Measurements from ENCODE around the gene HSDL1. TPM values are rescaled to one million over a fixed set of nuclear protein-coding genes. Genes with fewer than 3 reads are reported as not detected.

The HSDL1 gene
- total RNA-seq, 4 donors from 2014 or later = 5.0 to 9.7 (median 8.6) TPM

DNA sequence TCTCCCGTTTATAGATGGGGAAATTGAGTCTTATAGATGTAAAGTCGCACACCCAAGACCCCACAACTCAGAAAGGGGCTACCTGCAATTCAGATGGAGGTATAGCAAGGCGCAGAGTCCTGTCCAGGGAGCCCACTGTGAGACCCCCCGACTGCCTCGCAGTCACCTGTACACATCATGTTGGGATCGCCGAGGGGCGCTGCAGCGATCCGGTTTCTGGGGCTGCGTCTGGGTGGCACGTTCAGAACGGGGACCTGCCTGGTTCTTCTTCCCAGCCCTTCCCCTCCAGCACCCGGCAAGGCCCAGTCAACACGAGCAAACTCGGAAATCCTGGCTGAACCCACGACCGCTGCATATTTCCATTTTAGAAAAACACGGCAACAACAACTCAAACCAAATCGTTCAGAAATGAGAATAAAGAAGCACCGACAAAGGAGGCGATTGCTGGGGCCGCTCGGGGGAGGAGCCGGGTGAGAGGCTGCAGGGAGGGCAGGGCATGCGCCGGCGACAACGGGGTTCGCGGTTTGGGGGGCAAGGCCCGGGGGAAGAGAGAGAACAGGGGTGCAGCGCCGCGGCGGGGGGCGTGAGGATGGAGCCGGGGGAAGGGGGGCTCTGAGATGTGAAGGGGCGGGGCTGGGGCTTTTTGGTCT is 643 bp downstream of the HSDL1 start:
- 0 to 1% methylated on average over 9 to 18 of the region's 39 CpGs for WGBS, 2 donors
- no peak for TF ChIP-seq POLR2A (IDR thresholded peaks at IDR 0.05)
- TF ChIP-seq, protein P1, sequence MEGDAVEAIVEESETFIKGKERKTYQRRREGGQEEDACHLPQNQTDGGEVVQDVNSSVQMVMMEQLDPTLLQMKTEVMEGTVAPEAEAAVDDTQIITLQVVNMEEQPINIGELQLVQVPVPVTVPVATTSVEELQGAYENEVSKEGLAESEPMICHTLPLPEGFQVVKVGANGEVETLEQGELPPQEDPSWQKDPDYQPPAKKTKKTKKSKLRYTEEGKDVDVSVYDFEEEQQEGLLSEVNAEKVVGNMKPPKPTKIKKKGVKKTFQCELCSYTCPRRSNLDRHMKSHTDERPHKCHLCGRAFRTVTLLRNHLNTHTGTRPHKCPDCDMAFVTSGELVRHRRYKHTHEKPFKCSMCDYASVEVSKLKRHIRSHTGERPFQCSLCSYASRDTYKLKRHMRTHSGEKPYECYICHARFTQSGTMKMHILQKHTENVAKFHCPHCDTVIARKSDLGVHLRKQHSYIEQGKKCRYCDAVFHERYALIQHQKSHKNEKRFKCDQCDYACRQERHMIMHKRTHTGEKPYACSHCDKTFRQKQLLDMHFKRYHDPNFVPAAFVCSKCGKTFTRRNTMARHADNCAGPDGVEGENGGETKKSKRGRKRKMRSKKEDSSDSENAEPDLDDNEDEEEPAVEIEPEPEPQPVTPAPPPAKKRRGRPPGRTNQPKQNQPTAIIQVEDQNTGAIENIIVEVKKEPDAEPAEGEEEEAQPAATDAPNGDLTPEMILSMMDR (IDR thresholded peaks at IDR 0.05) = no peak

DNA sequence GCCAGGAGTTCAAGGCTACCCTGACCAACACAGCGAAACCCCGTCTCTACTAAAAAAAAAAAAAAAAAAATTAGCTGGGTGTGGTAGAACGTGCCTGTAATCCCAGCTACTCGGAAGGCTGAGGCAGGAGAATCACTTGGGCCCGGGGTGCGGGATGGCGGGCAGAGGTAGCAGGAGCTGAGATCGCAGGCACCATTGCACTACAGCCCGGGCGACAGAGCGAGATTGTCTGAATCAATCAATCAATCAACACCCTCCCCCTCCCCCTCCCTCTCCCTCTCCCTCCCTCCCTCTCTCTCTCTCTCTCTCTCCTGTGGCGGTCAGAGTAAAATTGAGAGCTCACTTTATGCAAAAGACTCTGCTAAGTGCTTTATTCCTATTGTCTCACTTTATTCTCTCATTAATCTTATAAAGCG is 1.2 kb downstream of the HSDL1 start:
- Histone ChIP-seq H3K27ac (peak overlapping the region in 2 of 4 donors; percentile 90 to 92), H3K4me1 (peaks cover 0 to 23% (median 14%) of the 10 kb centered on the region in 3 donors)

More for the DNA sequence above, 643 bp downstream of the HSDL1 start:
- H3K27me3 ChIP-seq = peaks cover 0 to 5% (median 0%) of the 10 kb centered on the region in 4 donors
- intact Hi-C loops (cut with DNase I) = no loop called here
- H3K36me3 ChIP-seq = no peaks in the 10 kb centered on the region
- peaks cover 0 to 23% (median 14%) of the 10 kb centered on the region in 3 donors for H3K4me1 ChIP-seq
- peak overlapping the region; percentile 73 to 100 (median 82) for H3K4me3 ChIP-seq
- H3K9me3 ChIP-seq = no peaks in the 10 kb centered on the region
- H3K27ac ChIP-seq = peak overlapping the region; percentile 76 to 92 (median 85)
- no peak for DNase-seq

DNA sequence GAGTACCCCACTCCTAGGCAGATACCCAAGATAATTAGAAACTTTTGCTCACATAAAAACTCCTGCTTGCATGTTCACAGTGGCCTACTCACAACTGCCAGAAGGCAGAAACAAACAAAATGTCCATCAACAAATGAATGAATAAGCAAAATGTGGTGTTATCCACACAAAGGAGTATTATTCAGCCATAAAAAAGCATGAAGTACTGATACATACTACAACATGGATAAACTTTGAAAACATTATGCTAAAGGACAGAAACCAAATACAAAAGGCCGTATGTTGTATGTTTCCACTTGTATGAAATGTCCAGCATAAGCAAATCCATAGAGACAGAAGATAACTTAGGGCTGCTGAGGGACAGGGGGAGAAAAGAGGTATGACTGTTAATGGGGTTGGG is 1.9 kb downstream of the HSDL1 start:
- 93 to 96% methylated on average over 1 of the region's 1 CpG for WGBS, 2 donors
- intact Hi-C loops (cut with DNase I) = no loop called here
- Histone ChIP-seq H3K4me3 (no peak overlapping the region), H3K27me3 (peaks cover 0 to 5% (median 0%) of the 10 kb centered on the region in 4 donors), H3K4me1 (peaks cover 0 to 23% (median 14%) of the 10 kb centered on the region in 3 donors), H3K36me3 (no peaks in the 10 kb centered on the region), H3K9me3 (no peaks in the 10 kb centered on the region), H3K27ac (no peak overlapping the region)
- no peak for DNase-seq
- TF ChIP-seq POLR2A (IDR thresholded peaks at IDR 0.05) = no peak
- TF ChIP-seq, protein P1 (IDR thresholded peaks at IDR 0.05) = no peak

More for the DNA sequence above, 1.2 kb downstream of the HSDL1 start:
- WGBS, 2 donors = 15 to 30% methylated on average over 10 to 11 of the region's 13 CpGs
- no peak for TF ChIP-seq POLR2A (IDR thresholded peaks at IDR 0.05)
- TF ChIP-seq, protein P1 (IDR thresholded peaks at IDR 0.05) = no peak
- intact Hi-C loops (cut with DNase I) = no loop called here
- Histone ChIP-seq H3K36me3 (no peaks in the 10 kb centered on the region), H3K27me3 (peaks cover 0 to 5% (median 0%) of the 10 kb centered on the region in 4 donors), H3K9me3 (no peaks in the 10 kb centered on the region), H3K4me3 (peak overlapping the region; percentile 73 to 100 (median 82))
- no peak for DNase-seq

DNA sequence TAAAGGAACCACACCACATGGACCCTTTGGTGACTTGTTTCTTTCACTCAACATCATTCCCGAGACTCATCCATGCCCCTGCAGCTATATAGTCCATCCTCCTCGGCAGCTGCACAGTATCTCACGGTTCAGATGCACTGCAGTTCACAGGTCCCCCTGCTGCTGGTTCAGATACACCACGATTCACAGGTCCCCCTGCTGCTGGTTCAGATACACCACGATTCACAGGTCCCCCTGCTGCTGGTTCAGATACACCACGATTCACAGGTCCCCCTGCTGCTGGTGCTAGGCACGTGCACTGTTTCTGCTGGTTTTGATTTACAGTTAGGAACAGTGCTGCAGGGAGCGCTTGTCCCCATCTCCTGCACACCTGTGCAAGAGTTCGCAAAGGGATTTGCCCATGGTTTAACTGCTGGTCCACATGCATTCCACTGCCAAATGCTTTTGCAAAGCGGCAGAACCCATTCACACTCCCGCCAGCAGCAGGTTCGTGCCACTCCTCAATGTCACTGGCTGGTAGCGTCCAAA is 3.8 kb downstream of the HSDL1 start:
- WGBS, 2 donors = 71 to 86% methylated on average over 11 to 12 of the region's 13 CpGs
- DNase-seq = no peak
- no peaks in the 10 kb centered on the region for H3K27me3 ChIP-seq
- H3K4me3 ChIP-seq = no peak overlapping the region
- no peak overlapping the region for H3K27ac ChIP-seq
- intact Hi-C loops (cut with DNase I) = no loop called here
- TF ChIP-seq POLR2A (IDR thresholded peaks at IDR 0.05) = no peak
- TF ChIP-seq, protein P1 (IDR thresholded peaks at IDR 0.05) = no peak
- H3K9me3 ChIP-seq = no peaks in the 10 kb centered on the region
- peaks cover 0 to 23% (median 14%) of the 10 kb centered on the region in 3 donors for H3K4me1 ChIP-seq
- H3K36me3 ChIP-seq = no peaks in the 10 kb centered on the region

DNA sequence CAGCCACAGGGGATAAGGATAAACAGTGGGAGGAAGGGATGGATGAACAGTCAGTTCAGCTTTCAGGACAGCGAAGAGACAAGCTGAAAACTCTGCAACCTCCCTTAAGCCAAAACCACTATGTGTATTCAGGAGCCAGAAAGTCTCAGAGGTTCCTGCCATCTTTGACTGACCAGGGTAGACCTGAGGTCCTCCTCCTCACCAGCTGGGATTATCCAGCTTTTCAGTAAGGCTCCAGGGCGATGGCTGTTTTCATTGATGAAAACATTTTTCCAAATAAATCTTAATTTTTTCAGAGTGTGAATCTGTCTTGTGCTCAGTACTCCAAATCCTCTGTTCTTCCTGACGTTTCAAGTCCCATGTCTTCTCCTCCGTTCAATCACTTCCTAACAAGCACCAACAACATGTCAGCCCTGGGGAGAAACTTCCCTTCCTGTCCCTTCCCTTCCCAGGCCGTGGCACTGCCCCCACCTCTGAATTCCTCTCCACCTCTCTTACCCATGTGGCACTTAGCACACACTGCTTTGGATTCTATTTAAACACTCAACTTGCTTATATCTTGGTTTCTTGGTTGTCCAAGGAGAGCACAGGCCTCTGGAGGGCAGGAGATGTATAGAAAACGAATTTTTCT is 5.2 kb downstream of the HSDL1 start:
- Histone ChIP-seq H3K27ac (no peak overlapping the region), H3K4me3 (no peak overlapping the region), H3K4me1 (peaks cover 0 to 15% (median 8%) of the 10 kb centered on the region in 3 donors), H3K27me3 (no peaks in the 10 kb centered on the region), H3K36me3 (no peaks in the 10 kb centered on the region), H3K9me3 (no peaks in the 10 kb centered on the region)
- no peak for TF ChIP-seq POLR2A (IDR thresholded peaks at IDR 0.05)
- TF ChIP-seq, protein P1 (IDR thresholded peaks at IDR 0.05) = no peak
- DNase-seq = no peak
- 69 to 71% methylated on average over 6 of the region's 6 CpGs for WGBS, 2 donors
- intact Hi-C loops (cut with DNase I) = no loop called here
